Trophoblast cell (in vitro differentiated cells and primary cell): ENCODE data around the gene DEFB129.
"Not testable (repeated sequence)": the region's sequence is repeated elsewhere in the genome, so short reads cannot be mapped to it uniquely, and the experiment has no call there.

Source experiments
- DNase-seq, 2 donors: peaks; one replicate each; pipeline ENCODE4 v3.0.0-alpha.2; 2016
- H2AFZ ChIP-seq: 2 replicates; pipeline ENCODE4 v1.6.1; 2013; ENCODE audit warnings: low read length, moderate library complexity, mild to moderate bottlenecking; ENCODE audit not compliant: insufficient read depth, poor library complexity
- H2AK5ac ChIP-seq: 2 replicates; pipeline ENCODE4 v1.6.1; 2013; ENCODE audit warnings: mild to moderate bottlenecking, low read length
- H2BK120ac ChIP-seq: 2 replicates; pipeline ENCODE4 v1.6.1; 2013; ENCODE audit warnings: low read length, mild to moderate bottlenecking, moderate library complexity; ENCODE audit not compliant: insufficient read depth, poor library complexity
- H2BK12ac ChIP-seq: 2 replicates; pipeline ENCODE4 v1.6.1; 2013; ENCODE audit warnings: mild to moderate bottlenecking, low read length, moderate library complexity
- H2BK5ac ChIP-seq: 2 replicates; pipeline ENCODE4 v1.6.1; 2013; ENCODE audit warnings: low read length, low read depth, moderate library complexity, mild to moderate bottlenecking; ENCODE audit not compliant: poor library complexity
- H3K14ac ChIP-seq: 2 replicates; pipeline ENCODE4 v1.6.1; 2013; ENCODE audit warnings: mild to moderate bottlenecking, low read length
- H3K18ac ChIP-seq: 2 replicates; pipeline ENCODE4 v1.6.1; 2013; ENCODE audit warnings: mild to moderate bottlenecking, low read length
- H3K23ac ChIP-seq: 2 replicates; pipeline ENCODE4 v1.6.1; 2013; ENCODE audit warnings: low read length
- H3K27ac ChIP-seq: 2 replicates; pipeline ENCODE4 v1.5.1; 2013; ENCODE audit warnings: low read depth, mild to moderate bottlenecking, inconsistent platforms, low read length, moderate library complexity
- H3K27me3 ChIP-seq: 2 replicates; pipeline ENCODE4 v1.6.1; 2013; ENCODE audit warnings: inconsistent platforms, mild to moderate bottlenecking, low read length, moderate library complexity; ENCODE audit not compliant: insufficient read depth
- H3K36me3 ChIP-seq, 2 experiments: 1 replicate in 1 of 2; 2 replicates in 1 of 2; pipeline ENCODE4 v1.6.1; 2013; ENCODE audit warnings: low read length in 2 of 2, mild to moderate bottlenecking in 2 of 2, moderate library complexity in 1 of 2; ENCODE audit not compliant: insufficient read depth in 2 of 2, control insufficient read depth in 1 of 2
- H3K4ac ChIP-seq: 2 replicates; pipeline ENCODE4 v1.6.1; 2013; ENCODE audit warnings: low read depth, mild to moderate bottlenecking, low read length, moderate library complexity
- H3K4me1 ChIP-seq, 2 experiments: 1 replicate in 1 of 2; 2 replicates in 1 of 2; pipeline ENCODE4 v1.6.1; 2013; ENCODE audit warnings: low read length in 2 of 2, mild to moderate bottlenecking in 2 of 2, moderate library complexity in 1 of 2; ENCODE audit not compliant: insufficient read depth in 2 of 2, control insufficient read depth in 1 of 2
- H3K4me2 ChIP-seq: 2 replicates; pipeline ENCODE4 v1.6.1; 2013; ENCODE audit warnings: inconsistent platforms, mild to moderate bottlenecking, low read length, moderate library complexity
- H3K4me3 ChIP-seq: 2 replicates; pipeline ENCODE4 v1.5.1; 2013; ENCODE audit warnings: mild to moderate bottlenecking, low read depth, low read length, inconsistent platforms
- H3K79me1 ChIP-seq: one replicate; pipeline ENCODE4 v1.6.1; 2013; ENCODE audit warnings: low read length
- H3K79me2 ChIP-seq: 2 replicates; pipeline ENCODE4 v1.6.1; 2013; ENCODE audit warnings: low read length, mild to moderate bottlenecking; ENCODE audit not compliant: control insufficient read depth, insufficient read depth, poor library complexity
- H3K9ac ChIP-seq: 2 replicates; pipeline ENCODE4 v1.6.1; 2013; ENCODE audit warnings: mild to moderate bottlenecking, low read length
- H3K9me3 ChIP-seq: 2 replicates; pipeline ENCODE4 v1.6.1; 2013; ENCODE audit warnings: low read depth, mild to moderate bottlenecking, control low read depth, inconsistent platforms, low read length; ENCODE audit not compliant: insufficient read depth
- H4K12ac ChIP-seq: 2 replicates; pipeline ENCODE4 v1.6.1; 2013; ENCODE audit warnings: low read depth, mild to moderate bottlenecking, low read length, moderate library complexity
- H4K8ac ChIP-seq: 2 replicates; pipeline ENCODE4 v1.6.1; 2013; ENCODE audit warnings: low read depth, mild to moderate bottlenecking, low read length, moderate library complexity
- H4K91ac ChIP-seq: one replicate; pipeline ENCODE4 v1.6.1; 2013; ENCODE audit warnings: low read depth, mild to moderate bottlenecking, low read length, moderate library complexity
- WGBS: extraction: QIAGEN DNeasy Blood & Tissue Kit; methylation state at CpG from one replicate; pipeline ENCODE4 v1.1.7; 2013; ENCODE audit warnings: missing lambda C conversion rate; ENCODE audit not compliant: insufficient read length, insufficient coverage; ENCODE audit errors: extremely low coverage; 5-methylcytosine and 5-hydroxymethylcytosine counted together

DEFB129 gene

DNA sequence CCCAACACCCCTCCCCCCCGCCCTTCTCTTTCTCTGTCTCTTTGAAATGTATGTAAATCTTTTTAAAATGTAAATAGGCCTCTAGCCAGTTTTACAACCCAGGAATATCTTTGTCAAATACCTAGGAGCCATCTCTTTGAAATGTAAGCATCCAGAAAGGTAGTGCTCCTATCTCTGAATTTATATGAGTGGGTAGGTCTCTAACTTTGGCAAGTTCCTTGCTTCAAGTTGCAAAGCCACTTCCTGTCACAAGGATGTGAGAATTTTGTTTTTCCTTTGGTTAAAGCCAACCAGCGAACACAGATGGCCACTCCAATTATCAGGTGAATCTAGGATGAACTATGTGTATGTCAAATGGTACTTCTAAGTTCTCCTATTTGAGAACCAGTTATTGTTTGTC lies 24.3 kb downstream of the DEFB129 start:
- Histone ChIP-seq H2BK5ac (no peak overlapping the region), H3K18ac (no peak overlapping the region), H3K4me3 (no peak overlapping the region), H4K12ac (no peak overlapping the region), H3K27ac (no peak overlapping the region), H3K27me3 (peaks cover 3% of the 10 kb centered on the region), H3K9me3 (no peaks in the 10 kb centered on the region), H3K4ac (no peak overlapping the region), H3K36me3 (no peaks in the 10 kb centered on the region), H2BK12ac (no peak overlapping the region), H2BK120ac (no peak overlapping the region), H3K23ac (no peak overlapping the region), H3K79me1 (no peaks in the 10 kb centered on the region), H4K91ac (no peak overlapping the region), H2AFZ (no peak overlapping the region), H3K9ac (no peak overlapping the region), H4K8ac (no peak overlapping the region), H3K14ac (no peak overlapping the region), H3K4me1 (no peaks in the 10 kb centered on the region), H2AK5ac (no peak overlapping the region), H3K79me2 (no peaks in the 10 kb centered on the region), H3K4me2 (no peak overlapping the region)
- DNase-seq, result no peak
- WGBS, result no CpG with 5 or more reads among the region's 2 CpGs

DNA sequence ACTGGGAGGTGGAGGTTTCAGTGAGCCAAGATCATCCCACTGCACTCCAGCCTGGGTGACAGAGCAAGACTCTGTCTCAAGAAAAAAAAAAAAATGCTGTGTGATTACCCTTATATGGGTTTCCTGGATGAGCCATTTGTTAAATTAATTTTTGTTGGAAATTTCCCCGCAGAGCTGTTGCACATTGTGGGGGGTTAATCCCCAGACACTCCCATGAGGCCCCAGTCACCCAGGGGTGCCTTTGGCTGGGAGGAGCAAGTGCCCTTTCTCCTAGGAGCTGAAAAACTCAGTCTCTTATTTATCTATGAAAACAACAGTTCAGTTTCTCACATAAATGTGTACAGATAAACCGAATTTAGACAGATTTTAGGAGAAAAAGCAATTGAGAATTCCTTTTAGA lies 25.7 kb downstream of the DEFB129 start:
- WGBS, result no CpG with 5 or more reads among the region's 2 CpGs

DNA sequence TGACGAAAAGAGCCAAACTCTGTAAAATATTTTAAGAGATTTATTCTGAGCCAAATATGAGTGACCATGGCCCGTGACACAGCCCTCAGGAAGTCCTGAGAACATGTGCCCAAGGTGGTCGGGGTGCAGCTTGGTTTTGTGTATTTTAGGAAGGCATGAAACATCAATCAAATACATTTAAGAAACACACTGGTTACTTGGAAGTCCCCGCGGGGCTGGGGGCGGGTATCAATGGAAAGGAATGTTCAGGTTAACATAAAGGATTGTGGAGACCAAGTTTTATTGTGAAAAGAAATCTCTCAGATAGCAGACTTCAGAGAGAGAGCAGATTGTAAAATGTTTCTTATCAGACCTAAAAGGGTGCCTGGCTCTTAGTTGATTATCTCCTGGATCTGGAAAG lies 26.4 kb downstream of the DEFB129 start:
- not testable (repeated sequence) for H2AFZ ChIP-seq, H2BK5ac ChIP-seq, H3K4me2 ChIP-seq, H4K91ac ChIP-seq, H4K12ac ChIP-seq, H3K27me3 ChIP-seq, H3K4me1 ChIP-seq, H3K4me3 ChIP-seq, H3K4ac ChIP-seq, H2BK120ac ChIP-seq, H3K79me2 ChIP-seq, H3K9me3 ChIP-seq, H3K36me3 ChIP-seq, H3K9ac ChIP-seq, H4K8ac ChIP-seq, H2BK12ac ChIP-seq, H3K23ac ChIP-seq, H2AK5ac ChIP-seq, H3K18ac ChIP-seq, DNase-seq, H3K79me1 ChIP-seq, H3K27ac ChIP-seq, H3K14ac ChIP-seq
- no CpG with 5 or more reads among the region's 6 CpGs for WGBS

More for the DNA sequence above, 25.7 kb downstream of the DEFB129 start:
- Histone ChIP-seq H3K9ac (no peak overlapping the region), H3K27me3 (peaks cover 3% of the 10 kb centered on the region), H3K23ac (no peak overlapping the region), H3K4ac (no peak overlapping the region), H3K79me2 (no peaks in the 10 kb centered on the region), H2AK5ac (no peak overlapping the region), H2BK120ac (no peak overlapping the region), H4K91ac (no peak overlapping the region), H3K9me3 (no peaks in the 10 kb centered on the region), H3K4me3 (no peak overlapping the region), H3K14ac (no peak overlapping the region), H3K4me1 (no peaks in the 10 kb centered on the region), H3K27ac (no peak overlapping the region), H4K12ac (no peak overlapping the region), H3K79me1 (no peaks in the 10 kb centered on the region), H2BK5ac (no peak overlapping the region), H3K18ac (no peak overlapping the region), H3K4me2 (no peak overlapping the region), H3K36me3 (no peaks in the 10 kb centered on the region), H2BK12ac (no peak overlapping the region), H2AFZ (no peak overlapping the region), H4K8ac (no peak overlapping the region)
- DNase-seq, result no peak

DNA sequence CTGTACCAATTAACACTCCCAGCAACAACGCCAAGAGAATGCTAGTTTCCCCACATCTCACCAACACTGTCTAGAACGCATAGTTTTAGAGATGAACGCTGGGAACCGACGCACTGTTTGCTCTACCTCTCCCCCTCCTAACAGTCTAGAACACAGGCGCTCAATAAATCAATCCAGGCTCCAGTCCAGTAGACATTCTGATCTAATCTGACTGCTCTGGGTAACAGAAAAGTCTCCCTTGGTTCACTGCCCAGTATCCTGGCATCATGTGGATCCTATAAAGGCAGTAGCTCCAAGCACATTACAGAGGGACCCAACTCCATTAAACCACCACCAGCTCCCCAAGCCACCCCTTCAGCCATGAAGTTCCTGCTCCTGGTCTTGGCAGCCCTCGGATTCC lies 30.4 kb downstream of the DEFB129 start, which contains the start of gene DEFB132:
TSS of gene DEFB132 (plus strand) at position 306 of the 400 bp plus-strand sequence. CDS start at position 361, 55 bp downstream.
- WGBS, result no CpG with 5 or more reads among the region's 7 CpGs
- Histone ChIP-seq H2BK120ac (no peak within 1 kb of the TSS), H3K9ac (no peak within 1 kb of the TSS)

More for the DNA sequence above, 30.4 kb downstream of the DEFB129 start, which contains the start of gene DEFB132:
- no peak within 1 kb of the TSS for H2BK12ac ChIP-seq
- no peak within 1 kb of the TSS for H4K12ac ChIP-seq
- no peaks in the 10 kb centered on the region for H3K36me3 ChIP-seq
- no peak within 1 kb of the TSS for H3K4me2 ChIP-seq
- H2AK5ac ChIP-seq, result no peak within 1 kb of the TSS
- no peak within 1 kb of the TSS for H3K4me3 ChIP-seq
- no peak within 1 kb of the TSS for H3K14ac ChIP-seq
- no peak within 1 kb of the TSS for H2AFZ ChIP-seq
- H4K91ac ChIP-seq, result no peak within 1 kb of the TSS
- no peak within 1 kb of the TSS for H3K18ac ChIP-seq
- H3K79me1 ChIP-seq, result no peaks in the 10 kb centered on the region
- H3K4ac ChIP-seq, result no peak within 1 kb of the TSS
- DNase-seq, result no peak
- H2BK5ac ChIP-seq, result no peak within 1 kb of the TSS
- H3K4me1 ChIP-seq, result no peaks in the 10 kb centered on the region
- H3K23ac ChIP-seq, result no peak within 1 kb of the TSS
- H4K8ac ChIP-seq, result no peak within 1 kb of the TSS
- H3K79me2 ChIP-seq, result no peaks in the 10 kb centered on the region
- no peaks in the 10 kb centered on the region for H3K27me3 ChIP-seq
- H3K27ac ChIP-seq, result no peak within 1 kb of the TSS
- no peaks in the 10 kb centered on the region for H3K9me3 ChIP-seq
